HG03280 (cell line): ENCODE measurements around the gene HMCN1.

ENCODE experiments used
- ATAC-seq: cut with Tn5 transposase; IDR thresholded peaks from one replicate; pipeline ENCODE4 v1.9.1; 2021; ENCODE audit warnings: mild to moderate bottlenecking, moderate library complexity; ENCODE audit not compliant: unreplicated experiment

The HMCN1 gene

GRCh38 chr1:186215636-186216035 is 481.4 kb downstream of the HMCN1 start:
- no peak for ATAC-seq

GRCh38 chr1:186218654-186219352 is 484.6 kb downstream of the HMCN1 start:
- no peak for ATAC-seq

GRCh38 chr1:186220067-186220466 is 485.9 kb downstream of the HMCN1 start:
- no peak for ATAC-seq

- no peak for ATAC-seq
Observed at GRCh38 chr1:186220911-186221310, 486.7 kb downstream of the HMCN1 start.

- no peak for ATAC-seq
Observed at GRCh38 chr1:186225096-186225495, 490.9 kb downstream of the HMCN1 start.

GRCh38 chr1:186228749-186229148 is 494.6 kb downstream of the HMCN1 start:
- ATAC-seq, result no peak

GRCh38 chr1:186231861-186232436 is 497.8 kb downstream of the HMCN1 start:
- no peak for ATAC-seq

GRCh38 chr1:186234976-186235686 is 500.9 kb downstream of the HMCN1 start:
- ATAC-seq, result no peak

- no peak for ATAC-seq
Observed at GRCh38 chr1:186235696-186236095, 501.5 kb downstream of the HMCN1 start.

GRCh38 chr1:186236921-186237320 is 502.7 kb downstream of the HMCN1 start:
- ATAC-seq, result no peak

- no peak for ATAC-seq
Observed at GRCh38 chr1:186239171-186239570, 505.0 kb downstream of the HMCN1 start.

- no peak for ATAC-seq
Observed at GRCh38 chr1:186240436-186240835, 506.2 kb downstream of the HMCN1 start.
